Measurements from ENCODE around the gene PLOD2. TPM values are rescaled to one million over a fixed set of nuclear protein-coding genes. Genes with fewer than 3 reads are reported as not detected.

Gene PLOD2
- total RNA-seq, 1 donor: 393 TPM

- TF ChIP-seq CTCF (IDR thresholded peaks at IDR 0.05; ENCODE audit: insufficient read depth, low read depth, low read length): no peak
- no peak overlapping the region for H3K4me3 ChIP-seq (ENCODE audit: low read depth, low read length)
- no peak for DNase-seq (ENCODE audit: low read depth)
Observed at GRCh38 chr3:146181216-146181615, 20.2 kb upstream of the PLOD2 start.

- H3K4me3 ChIP-seq (ENCODE audit: low read depth, low read length): no peak overlapping the region
- no peak for TF ChIP-seq CTCF (IDR thresholded peaks at IDR 0.05; ENCODE audit: insufficient read depth, low read depth, low read length)
- DNase-seq (ENCODE audit: low read depth): no peak
Observed at GRCh38 chr3:146180376-146180775, 19.4 kb upstream of the PLOD2 start.

GRCh38 chr3:146178006-146178689 is 17.2 kb upstream of the PLOD2 start:
- DNase-seq (ENCODE audit: low read depth): no peak
- no peak overlapping the region for H3K4me3 ChIP-seq (ENCODE audit: low read depth, low read length)
- TF ChIP-seq CTCF (IDR thresholded peaks at IDR 0.05; ENCODE audit: insufficient read depth, low read depth, low read length): no peak

GRCh38 chr3:146177519-146177918 is 16.5 kb upstream of the PLOD2 start:
- no peak for DNase-seq (ENCODE audit: low read depth)
- no peak for TF ChIP-seq CTCF (IDR thresholded peaks at IDR 0.05; ENCODE audit: insufficient read depth, low read depth, low read length)
- no peak overlapping the region for H3K4me3 ChIP-seq (ENCODE audit: low read depth, low read length)

GRCh38 chr3:146177072-146177471 is 16.1 kb upstream of the PLOD2 start:
- no peak for TF ChIP-seq CTCF (IDR thresholded peaks at IDR 0.05; ENCODE audit: insufficient read depth, low read depth, low read length)
- no peak for DNase-seq (ENCODE audit: low read depth)
- no peak overlapping the region for H3K4me3 ChIP-seq (ENCODE audit: low read depth, low read length)

GRCh38 chr3:146172586-146172985 is 11.6 kb upstream of the PLOD2 start:
- DNase-seq (ENCODE audit: low read depth): no peak
- H3K4me3 ChIP-seq (ENCODE audit: low read depth, low read length): no peak overlapping the region
- no peak for TF ChIP-seq CTCF (IDR thresholded peaks at IDR 0.05; ENCODE audit: insufficient read depth, low read depth, low read length)

- H3K4me3 ChIP-seq (ENCODE audit: low read depth, low read length): no peak overlapping the region
- TF ChIP-seq CTCF (IDR thresholded peaks at IDR 0.05; ENCODE audit: insufficient read depth, low read depth, low read length): no peak
- no peak for DNase-seq (ENCODE audit: low read depth)
Observed at GRCh38 chr3:146170591-146170990, 9.6 kb upstream of the PLOD2 start.
